Coronary artery (tissue), 2 donors: ENCODE data around the gene LAX1.

ENCODE experiments used
- DNase-seq: peaks from one replicate; pipeline ENCODE4 v3.0.0-alpha.2; 2017; ENCODE audit warnings: low spot score
- H3K27ac ChIP-seq, 2 donors: fragments of 200-600 bp; sonication (generic); one replicate each; pipeline ENCODE4 v1.5.1; 2016 to 2019
- H3K4me3 ChIP-seq: fragments of 200-600 bp; sonication (generic); 2 replicates; pipeline ENCODE4 v1.5.1; 2016; ENCODE audit warnings: mild to moderate bottlenecking, moderate library complexity
- CTCF ChIP-seq: fragments of 200-600 bp; sonication (generic); IDR thresholded peaks from one replicate; pipeline ENCODE4 v1.5.1; 2019; ENCODE audit warnings: antibody characterized with exemption

The LAX1 gene

GRCh38 chr1:203765029-203765837, at the start of gene LAX1:
Gene LAX1, plus strand, starts transcription at chr1:203765183. Its CDS starts 383 bp downstream, at chr1:203765566.
- Histone ChIP-seq H3K27ac (no peak within 1 kb of the TSS), H3K4me3 (no peak within 1 kb of the TSS)
- no peak for TF ChIP-seq CTCF
- DNase-seq: no peak

GRCh38 chr1:203717120-203717519, 47.9 kb upstream of the LAX1 start:
- Histone ChIP-seq H3K27ac (no peak overlapping the region), H3K4me3 (no peak overlapping the region)
- no peak for DNase-seq
- TF ChIP-seq CTCF: no peak

- Histone ChIP-seq H3K4me3 (no peak overlapping the region), H3K27ac (no peak overlapping the region)
- TF ChIP-seq CTCF: no peak
- DNase-seq: no peak
These were observed 44.7 kb upstream of the LAX1 start for GRCh38 chr1:203720242-203720641.

GRCh38 chr1:203722909-203723308, 42.1 kb upstream of the LAX1 start:
- Histone ChIP-seq H3K27ac (no peak overlapping the region), H3K4me3 (no peak overlapping the region)
- DNase-seq: no peak
- TF ChIP-seq CTCF: no peak

- no peak for DNase-seq
- no peak overlapping the region for H3K4me3 ChIP-seq
- no peak overlapping the region for H3K27ac ChIP-seq
- no peak for TF ChIP-seq CTCF
These were observed 38.5 kb upstream of the LAX1 start for GRCh38 chr1:203726417-203726867.

GRCh38 chr1:203733009-203733863, 31.7 kb upstream of the LAX1 start:
- no peak overlapping the region for H3K4me3 ChIP-seq
- DNase-seq: no peak
- no peak for TF ChIP-seq CTCF
- no peak overlapping the region for H3K27ac ChIP-seq
